B cell (primary cell): Measurements from ENCODE around the gene PLGRKT. TPM values are rescaled to one million over a fixed set of nuclear protein-coding genes. Genes with fewer than 3 reads are reported as not detected.
A peak's percentile ranks its signal among the peaks of the same experiment; 100 is the strongest.

Experiments used
- ATAC-seq: fragments of 200-7000 bp; cut with Tn5 transposase; one replicate; pipeline ENCODE4 v1.10.0; 2021; ENCODE audit warnings: low read depth, mild to moderate bottlenecking, moderate number of reproducible peaks, moderate library complexity
- CTCF ChIA-PET: fragments of 350-600 bp; sonication (Branson Sonifier 250); formaldehyde crosslinking; loops from one replicate; lab custom pipeline; 2021; ENCODE audit warnings: antibody characterized with exemption, inconsistent platforms; lab: Charles Lee
- POLR2A ChIA-PET: fragments of 350-600 bp; sonication (Branson Sonifier 250); formaldehyde crosslinking; loops from one replicate; lab custom pipeline; 2021; ENCODE audit warnings: antibody characterized with exemption; lab: Charles Lee
- DNase-seq: peaks from one replicate; pipeline ENCODE4 v3.0.0; 2013
- H2AFZ ChIP-seq: 2 replicates; pipeline ENCODE4 v1.6.1; 2012; ENCODE audit warnings: mild to moderate bottlenecking, low read depth, low read length; ENCODE audit not compliant: insufficient read depth, poor library complexity, severe bottlenecking
- H3K27ac ChIP-seq, 2 donors: 1 replicate in 1 of 2; 2 replicates in 1 of 2; pipeline ENCODE4 v1.5.1; 2012 to 2013; ENCODE audit warnings: low read length in 2 of 2, mild to moderate bottlenecking in 2 of 2, moderate library complexity in 1 of 2
- H3K27me3 ChIP-seq, 4 experiments: fragments of 200-600 bp in 1 of 4; sonication (generic) in 1 of 4; replicated peaks in 1 of 4; 1 replicate in 2 of 4; 2 replicates in 2 of 4; pipeline versions ENCODE4 v1.6.1 to v1.7.0; 2013 to 2016; ENCODE audit warnings: low read length in 3 of 4, mild to moderate bottlenecking in 2 of 4, mixed read lengths in 1 of 4, moderate library complexity in 1 of 4; ENCODE audit not compliant: insufficient read depth in 4 of 4, control insufficient read depth in 3 of 4; ENCODE audit errors: control extremely low read depth in 1 of 4
- H3K36me3 ChIP-seq, 2 experiments: replicated peaks in 1 of 2; 1 replicate in 1 of 2; 2 replicates in 1 of 2; pipeline versions ENCODE4 v1.6.1 to v1.7.1; 2013; ENCODE audit warnings: low read length in 1 of 2; ENCODE audit not compliant: insufficient read depth in 2 of 2, control insufficient read depth in 1 of 2; ENCODE audit errors: control extremely low read depth in 1 of 2, extremely low read depth in 1 of 2
- H3K4me1 ChIP-seq, 2 donors: fragments of 200-600 bp in 1 of 2; sonication (generic) in 1 of 2; 1 replicate in 1 of 2; 2 replicates in 1 of 2; pipeline versions ENCODE4 v1.5.1 to v1.6.1; 2013 to 2017; ENCODE audit warnings: low read length in 2 of 2; ENCODE audit not compliant: control insufficient read depth in 2 of 2, insufficient read depth in 2 of 2
- H3K4me2 ChIP-seq: replicated peaks from 2 replicates; pipeline ENCODE3; 2012; ENCODE audit warnings: mild to moderate bottlenecking, low read depth, low read length; ENCODE audit not compliant: poor library complexity, severe bottlenecking
- H3K4me3 ChIP-seq, 5 experiments: fragments of 200-600 bp in 1 of 5; sonication (generic) in 1 of 5; 1 replicate in 3 of 5; 2 replicates in 2 of 5; pipeline versions ENCODE4 v1.5.1 to v1.7.0; 2011 to 2016; ENCODE audit warnings: low read length in 4 of 5, mild to moderate bottlenecking in 4 of 5, low read depth in 2 of 5, control low read depth in 1 of 5, moderate library complexity in 1 of 5; ENCODE audit not compliant: insufficient read depth in 1 of 5; ENCODE audit errors: control extremely low read depth in 1 of 5, extremely low read depth in 1 of 5
- H3K79me2 ChIP-seq: fragments of 200-600 bp; sonication (generic); one replicate; pipeline ENCODE4 v1.6.0; 2016; ENCODE audit warnings: low read length; ENCODE audit not compliant: control insufficient read depth, insufficient read depth
- H3K9ac ChIP-seq: fragments of 200-600 bp; sonication (generic); 2 replicates; pipeline ENCODE4 v1.6.1; 2017; ENCODE audit warnings: mild to moderate bottlenecking, low read length, moderate library complexity
- H3K9me3 ChIP-seq, 3 donors: one replicate each; pipeline versions ENCODE4 v1.6.1 to v1.7.1; 2013; ENCODE audit warnings: low read length in 2 of 3; ENCODE audit not compliant: control insufficient read depth in 2 of 3, insufficient read depth in 1 of 3; ENCODE audit errors: control extremely low read depth in 1 of 3
- H4K20me1 ChIP-seq: 2 replicates; pipeline ENCODE4 v1.6.0; 2012; ENCODE audit warnings: mild to moderate bottlenecking, low read length; ENCODE audit not compliant: insufficient read depth, control insufficient read depth, poor library complexity, severe bottlenecking
- H3K27ac Mint-ChIP-seq: one replicate; pipeline ENCODE4 v1.8.0; 2021; ENCODE audit warnings: mixed read lengths
- H3K27me3 Mint-ChIP-seq: one replicate; pipeline ENCODE4 v1.8.0; 2021; ENCODE audit warnings: mixed read lengths
- H3K4me1 Mint-ChIP-seq: one replicate; pipeline ENCODE4 v1.8.0; 2021; ENCODE audit warnings: mixed read lengths
- H3K4me3 Mint-ChIP-seq: one replicate; pipeline ENCODE4 v1.8.0; 2021; ENCODE audit warnings: mixed read lengths
- H3K9me3 Mint-ChIP-seq: one replicate; pipeline ENCODE4 v1.8.0; 2022; ENCODE audit warnings: mixed read lengths; ENCODE audit not compliant: insufficient read depth
- EZH2 ChIP-seq: IDR thresholded peaks from 2 replicates; pipeline ENCODE4 v1.6.1; 2012; ENCODE audit warnings: borderline replicate concordance, low read depth, mild to moderate bottlenecking, moderate library complexity, low read length; ENCODE audit not compliant: insufficient read depth, poor library complexity, severe bottlenecking
- WGBS: methylation state at CpG from one replicate; pipeline ENCODE4 v1.1.5; 2013; ENCODE audit warnings: missing lambda C conversion rate; ENCODE audit not compliant: insufficient coverage; 5-methylcytosine and 5-hydroxymethylcytosine counted together
- intact Hi-C: fragments of 100-400 bp; cut with micrococcal nuclease; formaldehyde crosslinking; loops from one replicate; pipeline ENCODE4 v1.10.0; 2022
- polyA plus RNA-seq: library from polyadenylated mRNA; depleted of rRNA; stranded (reverse); fragments of >200 nt; gene quantifications from 2 replicates; pipeline ENCODE4 v1.2.3, GENCODE V29; 2012
- total RNA-seq, 2 donors: library from RNA; stranded (reverse); fragments of 120-200 nt in 1 of 2; gene quantifications; 1 replicate in 1 of 2; 2 replicates in 1 of 2; pipeline versions ENCODE4 v1.2.3 to v1.2.4, GENCODE V29; 2013 to 2022
- TF ChIP-seq, protein P1 (sequence below): fragments of 200-600 bp; IDR thresholded peaks from one replicate; pipeline ENCODE4 v1.8.0; 2022; ENCODE audit warnings: antibody characterized with exemption, mild to moderate bottlenecking

The PLGRKT gene
- total and polyA plus RNA-seq, 2 donors (not counting 1 experiment from before 2014, with no cell fraction given), result 8.4 to 11.0 TPM

DNA sequence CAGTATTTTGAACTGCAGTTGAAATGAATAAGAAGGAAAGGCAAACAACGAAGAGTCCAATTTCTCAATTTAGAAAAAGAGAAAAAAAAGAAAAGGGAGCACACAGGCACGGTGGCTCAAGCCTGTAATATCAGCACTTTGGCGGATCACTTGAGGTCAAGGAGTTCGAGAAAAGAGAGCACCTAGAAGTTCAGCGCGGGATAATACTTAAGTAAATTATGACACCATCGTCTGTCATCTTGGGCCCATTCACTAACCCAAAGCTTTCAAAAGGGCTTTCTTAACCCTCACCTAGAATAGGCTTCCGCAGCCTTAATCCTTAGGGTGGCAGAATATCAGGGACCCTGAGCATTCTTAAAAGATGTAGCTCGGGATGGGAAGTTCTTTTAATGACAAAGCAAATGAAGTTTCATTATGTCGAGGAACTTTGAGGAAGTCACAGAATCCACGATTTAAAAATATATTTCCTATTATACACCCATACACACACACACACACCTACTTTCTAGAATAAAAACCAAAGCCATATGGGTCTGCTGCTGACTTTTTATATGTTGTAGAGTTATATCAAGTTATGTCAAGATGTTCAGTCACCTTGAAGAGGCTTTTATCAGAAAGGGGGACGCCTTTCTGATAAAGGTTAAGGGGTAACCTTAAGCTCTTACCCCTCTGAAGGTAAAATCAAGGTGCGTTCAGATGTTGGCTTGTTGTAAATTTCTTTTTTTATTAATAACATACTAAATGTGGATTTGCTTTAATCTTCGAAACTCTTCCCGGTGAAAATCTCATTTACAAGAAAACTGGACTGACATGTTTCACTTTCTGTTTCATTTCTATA is 12.0 kb upstream of the PLGRKT start:
- no peak for DNase-seq
- H3K4me2 ChIP-seq, result peak overlapping the region; percentile 80

More for the DNA sequence above, 12.0 kb upstream of the PLGRKT start:
- peak overlapping the region; percentile 94 for H3K27ac Mint-ChIP-seq
- TF ChIP-seq, protein P1, sequence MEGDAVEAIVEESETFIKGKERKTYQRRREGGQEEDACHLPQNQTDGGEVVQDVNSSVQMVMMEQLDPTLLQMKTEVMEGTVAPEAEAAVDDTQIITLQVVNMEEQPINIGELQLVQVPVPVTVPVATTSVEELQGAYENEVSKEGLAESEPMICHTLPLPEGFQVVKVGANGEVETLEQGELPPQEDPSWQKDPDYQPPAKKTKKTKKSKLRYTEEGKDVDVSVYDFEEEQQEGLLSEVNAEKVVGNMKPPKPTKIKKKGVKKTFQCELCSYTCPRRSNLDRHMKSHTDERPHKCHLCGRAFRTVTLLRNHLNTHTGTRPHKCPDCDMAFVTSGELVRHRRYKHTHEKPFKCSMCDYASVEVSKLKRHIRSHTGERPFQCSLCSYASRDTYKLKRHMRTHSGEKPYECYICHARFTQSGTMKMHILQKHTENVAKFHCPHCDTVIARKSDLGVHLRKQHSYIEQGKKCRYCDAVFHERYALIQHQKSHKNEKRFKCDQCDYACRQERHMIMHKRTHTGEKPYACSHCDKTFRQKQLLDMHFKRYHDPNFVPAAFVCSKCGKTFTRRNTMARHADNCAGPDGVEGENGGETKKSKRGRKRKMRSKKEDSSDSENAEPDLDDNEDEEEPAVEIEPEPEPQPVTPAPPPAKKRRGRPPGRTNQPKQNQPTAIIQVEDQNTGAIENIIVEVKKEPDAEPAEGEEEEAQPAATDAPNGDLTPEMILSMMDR, result no peak
- TF ChIP-seq EZH2, result no peak
- Histone ChIP-seq H2AFZ (peak overlapping the region; percentile 76), H4K20me1 (no peaks in the 10 kb centered on the region), H3K79me2 (no peaks in the 10 kb centered on the region), H3K9ac (peak overlapping the region; percentile 71), H3K4me1 (peaks cover 21 to 26% of the 10 kb centered on the region in 2 donors), H3K27me3 (no peaks in the 10 kb centered on the region), H3K4me3 (peak overlapping the region; percentile 75 to 93 (median 81)), H3K9me3 (no peaks in the 10 kb centered on the region), H3K27ac (peak overlapping the region; percentile 72 to 83), H3K36me3 (no peaks in the 10 kb centered on the region)
- intact Hi-C loops, result loop anchor here (1.0 to 10.0 kb wide), 8 partner anchors 7 to 383 kb away; partner anchors contain the start of genes ERMP1, PDCD1LG2 and RLN1
- ATAC-seq, result no peak
- peak overlapping the region; percentile 83 for H3K4me3 Mint-ChIP-seq
- no peaks in the 10 kb centered on the region for H3K9me3 Mint-ChIP-seq
- POLR2A ChIA-PET, result interaction anchor here (0.6 to 2.1 kb wide), 4 partner anchors 11 to 382 kb away, joined by 3 to 28 read pairs (median 8); partner anchors contain the start of genes PLGRKT and RIC1
- 44% methylated on average over 8 of the region's 15 CpGs for WGBS
- peaks cover 45% of the 10 kb centered on the region for H3K4me1 Mint-ChIP-seq
- CTCF ChIA-PET, result interaction anchor here (0.7 to 4.0 kb wide), 30 partner anchors 7 to 656 kb away, joined by 3 to 54 read pairs (median 5); partner anchors contain the start of genes ERMP1, INSL6, PDCD1LG2 and PLGRKT
- H3K27me3 Mint-ChIP-seq, result no peaks in the 10 kb centered on the region
